H1 (cell line): ENCODE data around the gene NDEL1.

Source experiments
- FOSL1 ChIP-seq: IDR thresholded peaks from 2 replicates; pipeline ENCODE4 v1.6.1; 2011; ENCODE audit warnings: mild to moderate bottlenecking, low read depth, low read length, moderate library complexity; ENCODE audit not compliant: insufficient read depth
- HDAC2 ChIP-seq, 2 experiments: fragments of 300-600 bp in 1 of 2; sonication (generic) in 1 of 2; IDR thresholded peaks; 2 replicates each; pipeline ENCODE4 v1.6.1; 2011 to 2012; ENCODE audit warnings: low read depth in 2 of 2, low read length in 2 of 2, mild to moderate bottlenecking in 2 of 2, moderate library complexity in 2 of 2, borderline replicate concordance in 1 of 2, inconsistent platforms in 1 of 2
- NANOG ChIP-seq: IDR thresholded peaks from 2 replicates; pipeline ENCODE4 v1.6.1; 2011; ENCODE audit warnings: low read length, low read depth, mild to moderate bottlenecking, inconsistent platforms; ENCODE audit not compliant: insufficient read depth, poor library complexity, severe bottlenecking
- POLR2A ChIP-seq, 2 experiments: IDR thresholded peaks; 1 replicate in 1 of 2; 2 replicates in 1 of 2; pipeline ENCODE4 v1.6.1; 2011; ENCODE audit warnings: low read depth in 2 of 2, low read length in 2 of 2, mild to moderate bottlenecking in 2 of 2; ENCODE audit errors: control extremely low read depth in 1 of 2
- POLR2AphosphoS5 ChIP-seq: IDR thresholded peaks from 2 replicates; pipeline ENCODE4 v1.6.1; 2011; ENCODE audit warnings: low read depth, low read length
- RAD21 ChIP-seq, 2 experiments: IDR thresholded peaks in 1 of 2; conservative IDR thresholded peaks in 1 of 2; 2 replicates each; pipeline ENCODE4 v1.6.1; 2011; ENCODE audit warnings: low read depth in 2 of 2, low read length in 2 of 2, improper control_type of control experiment in 1 of 2, inconsistent platforms in 1 of 2, mild to moderate bottlenecking in 1 of 2, moderate library complexity in 1 of 2
- SP1 ChIP-seq: IDR thresholded peaks from 2 replicates; pipeline ENCODE4 v1.6.1; 2011; ENCODE audit warnings: low read depth, low read length
- TEAD4 ChIP-seq: IDR thresholded peaks from 2 replicates; pipeline ENCODE4 v1.6.1; 2012; ENCODE audit warnings: low read depth, low read length, inconsistent platforms, mixed read lengths
- TF ChIP-seq, protein P1 (sequence below), 3 experiments: IDR thresholded peaks; 1 replicate in 2 of 3; 2 replicates in 1 of 3; pipeline versions ENCODE4 v1.5.1 to v1.6.1; 2011; ENCODE audit warnings: low read length in 3 of 3, mild to moderate bottlenecking in 3 of 3, inconsistent platforms in 2 of 3, low read depth in 1 of 3, moderate library complexity in 1 of 3; ENCODE audit not compliant: insufficient read depth in 1 of 3; ENCODE audit errors: control extremely low read depth in 1 of 3
- TF ChIP-seq, protein P2 (sequence below): IDR thresholded peaks from 2 replicates; pipeline ENCODE4 v1.6.1; 2012; ENCODE audit warnings: inconsistent platforms

DNA sequence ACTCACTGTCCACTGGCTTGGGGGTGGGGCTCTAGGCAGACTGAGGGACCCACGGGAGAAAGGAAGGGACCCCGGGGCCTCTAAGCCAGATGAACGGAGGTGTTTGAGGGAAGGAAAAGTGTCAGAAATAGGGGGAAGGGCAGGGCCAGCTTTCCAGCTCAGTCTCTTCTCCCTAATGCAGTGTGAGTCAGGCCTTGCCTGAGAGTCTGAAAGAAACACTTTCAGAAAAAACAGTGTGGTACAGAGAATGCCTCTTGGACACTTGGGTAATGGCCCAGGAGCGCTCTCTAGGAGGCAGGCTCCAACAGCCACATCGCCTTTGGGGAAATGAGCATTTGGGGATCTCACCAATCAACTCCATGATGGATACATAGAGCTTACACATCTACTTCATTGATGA, 46.9 kb downstream of the NDEL1 start:
- TF ChIP-seq, protein P1, sequence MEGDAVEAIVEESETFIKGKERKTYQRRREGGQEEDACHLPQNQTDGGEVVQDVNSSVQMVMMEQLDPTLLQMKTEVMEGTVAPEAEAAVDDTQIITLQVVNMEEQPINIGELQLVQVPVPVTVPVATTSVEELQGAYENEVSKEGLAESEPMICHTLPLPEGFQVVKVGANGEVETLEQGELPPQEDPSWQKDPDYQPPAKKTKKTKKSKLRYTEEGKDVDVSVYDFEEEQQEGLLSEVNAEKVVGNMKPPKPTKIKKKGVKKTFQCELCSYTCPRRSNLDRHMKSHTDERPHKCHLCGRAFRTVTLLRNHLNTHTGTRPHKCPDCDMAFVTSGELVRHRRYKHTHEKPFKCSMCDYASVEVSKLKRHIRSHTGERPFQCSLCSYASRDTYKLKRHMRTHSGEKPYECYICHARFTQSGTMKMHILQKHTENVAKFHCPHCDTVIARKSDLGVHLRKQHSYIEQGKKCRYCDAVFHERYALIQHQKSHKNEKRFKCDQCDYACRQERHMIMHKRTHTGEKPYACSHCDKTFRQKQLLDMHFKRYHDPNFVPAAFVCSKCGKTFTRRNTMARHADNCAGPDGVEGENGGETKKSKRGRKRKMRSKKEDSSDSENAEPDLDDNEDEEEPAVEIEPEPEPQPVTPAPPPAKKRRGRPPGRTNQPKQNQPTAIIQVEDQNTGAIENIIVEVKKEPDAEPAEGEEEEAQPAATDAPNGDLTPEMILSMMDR (IDR thresholded peaks at IDR 0.05; ENCODE audit: control extremely low read depth in 1 of 3, insufficient read depth in 1 of 3, low read depth in 1 of 3, low read length in 3 of 3), result no peak
- TF ChIP-seq, protein P2, sequence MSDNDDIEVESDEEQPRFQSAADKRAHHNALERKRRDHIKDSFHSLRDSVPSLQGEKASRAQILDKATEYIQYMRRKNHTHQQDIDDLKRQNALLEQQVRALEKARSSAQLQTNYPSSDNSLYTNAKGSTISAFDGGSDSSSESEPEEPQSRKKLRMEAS, result no peak
- TF ChIP-seq POLR2A (IDR thresholded peaks at IDR 0.05; ENCODE audit: control extremely low read depth in 1 of 2, low read depth in 2 of 2, low read length in 2 of 2) (no peak), POLR2AphosphoS5 (no peak), TEAD4 (no peak), RAD21 (IDR thresholded peaks at IDR 0.05 in 1 of 2, conservative IDR thresholded peaks at IDR 0.05 in 1 of 2; ENCODE audit: low read depth in 2 of 2, low read length in 2 of 2) (no peak), SP1 (no peak), FOSL1 (no peak), NANOG (no peak), HDAC2 (IDR thresholded peaks at IDR 0.05; ENCODE audit: borderline replicate concordance in 1 of 2, low read depth in 2 of 2, low read length in 2 of 2) (no peak)
